HepG2 (cell line): Measurements from ENCODE around the gene PFKFB2. TPM values are rescaled to one million over a fixed set of nuclear protein-coding genes. Genes with fewer than 3 reads are reported as not detected.

Source experiments
- BCL3 ChIP-seq: sonication (generic); formaldehyde crosslinking; IDR thresholded peaks from 2 replicates; pipeline ENCODE4 v1.5.1; 2020; ENCODE audit warnings: mild to moderate bottlenecking, missing genetic modification reagents, moderate library complexity
- CHD4 ChIP-seq: fragments of 200-600 bp; sonication (generic); IDR thresholded peaks from 2 replicates; pipeline ENCODE4 v1.7.0; 2017; ENCODE audit warnings: mild to moderate bottlenecking, low read length, borderline replicate concordance
- ERF ChIP-seq: IDR thresholded peaks from 2 replicates; pipeline ENCODE4 v1.6.1; 2018; ENCODE audit warnings: missing biosample characterization, missing genetic modification reagents
- FOSL2 ChIP-seq: sonication (generic); formaldehyde crosslinking; IDR thresholded peaks from 2 replicates; pipeline ENCODE4 v1.4.0; 2020; ENCODE audit warnings: missing genetic modification reagents
- HNRNPH1 ChIP-seq: fragments of 200-400 bp; formaldehyde crosslinking; optimal IDR thresholded peaks from 2 replicates; pipeline ENCODE3; 2017; ENCODE audit warnings: mild to moderate bottlenecking, low read depth, low read length
- MTF1 ChIP-seq: sonication (generic); formaldehyde crosslinking; IDR thresholded peaks from 2 replicates; pipeline ENCODE4 v1.5.0; 2020; ENCODE audit warnings: missing genetic modification reagents
- NR2F6 ChIP-seq, 2 experiments: IDR thresholded peaks; 2 replicates each; pipeline ENCODE4 v1.6.1; 2016; ENCODE audit warnings: antibody characterized with exemption in 1 of 2, mild to moderate bottlenecking in 1 of 2
- SAP130 ChIP-seq: IDR thresholded peaks from 2 replicates; pipeline ENCODE4 v1.6.1; 2016; ENCODE audit warnings: low read depth
- ZBTB49 ChIP-seq: sonication (generic); formaldehyde crosslinking; IDR thresholded peaks from 2 replicates; pipeline ENCODE4 v1.4.0; 2020; ENCODE audit warnings: missing genetic modification reagents, borderline replicate concordance
- ZBTB8A ChIP-seq: sonication (generic); formaldehyde crosslinking; IDR thresholded peaks from 2 replicates; pipeline ENCODE4 v1.4.0; 2020; ENCODE audit warnings: mild to moderate bottlenecking, low read depth, missing genetic modification reagents, borderline replicate concordance
- ZFP90 ChIP-seq: sonication (generic); formaldehyde crosslinking; IDR thresholded peaks from 2 replicates; pipeline ENCODE4 v1.8.0; 2022; ENCODE audit warnings: missing genetic modification reagents, mild to moderate bottlenecking, inconsistent platforms, borderline replicate concordance
- ZKSCAN5 ChIP-seq: sonication (generic); formaldehyde crosslinking; IDR thresholded peaks from 2 replicates; pipeline ENCODE4 v1.5.1; 2020; ENCODE audit warnings: mild to moderate bottlenecking, missing genetic modification reagents
- ZNF678 ChIP-seq: sonication (generic); formaldehyde crosslinking; IDR thresholded peaks from 2 replicates; pipeline ENCODE4 v1.4.0; 2020; ENCODE audit warnings: mild to moderate bottlenecking, missing genetic modification reagents
- ZNF772 ChIP-seq: sonication (generic); formaldehyde crosslinking; IDR thresholded peaks from 2 replicates; pipeline ENCODE4 v1.5.0; 2020; ENCODE audit warnings: mild to moderate bottlenecking, missing genetic modification reagents
- polyA plus RNA-seq, 8 experiments: library from polyadenylated mRNA; depleted of rRNA in 3 of 8; stranded (reverse) in 7 of 8; unstranded in 1 of 8; fragments of >200 nt; fragmentation: Illumina TruSeq in 4 of 8; extraction: Trizol in 4 of 8; gene quantifications; 2 replicates each; pipeline versions ENCODE4 v1.2.1 to v1.2.3, GENCODE V29; 2011 to 2016; ENCODE audit warnings: low read depth in 4 of 8, missing spikeins in 1 of 8, mixed read lengths in 1 of 8; ENCODE audit not compliant: insufficient read depth in 1 of 8
- total RNA-seq, 5 experiments: library from RNA; depleted of rRNA; stranded (reverse); fragments of >200 nt; fragmentation: Illumina TruSeq; extraction: Trizol; gene quantifications; 2 replicates each; pipeline ENCODE4 v1.2.3, GENCODE V29; 2016; ENCODE audit warnings: low read depth in 1 of 5
- TF ChIP-seq, protein P1 (sequence below): IDR thresholded peaks from 2 replicates; pipeline ENCODE4 v1.4.0; 2020; ENCODE audit warnings: mild to moderate bottlenecking, missing genetic modification reagents
- TF ChIP-seq, protein P2 (sequence below): sonication (generic); formaldehyde crosslinking; IDR thresholded peaks from 2 replicates; pipeline ENCODE4 v1.4.0; 2020; ENCODE audit warnings: low read depth, missing genetic modification reagents
- TF ChIP-seq, protein P3 (sequence below), 2 experiments: fragments of 450-650 bp in 1 of 2; sonication (generic) in 1 of 2; formaldehyde crosslinking; IDR thresholded peaks; 2 replicates each; pipeline versions ENCODE4 v1.5.0 to v1.8.0; 2020 to 2022; ENCODE audit warnings: mild to moderate bottlenecking in 1 of 2, missing genetic modification reagents in 1 of 2

PFKFB2 gene
- total and polyA plus RNA-seq, 2 of the 13 experiments (the other 11 are each of a cell fraction or from before 2014, with no cell fraction given) = 4.6 to 10.6 TPM

DNA sequence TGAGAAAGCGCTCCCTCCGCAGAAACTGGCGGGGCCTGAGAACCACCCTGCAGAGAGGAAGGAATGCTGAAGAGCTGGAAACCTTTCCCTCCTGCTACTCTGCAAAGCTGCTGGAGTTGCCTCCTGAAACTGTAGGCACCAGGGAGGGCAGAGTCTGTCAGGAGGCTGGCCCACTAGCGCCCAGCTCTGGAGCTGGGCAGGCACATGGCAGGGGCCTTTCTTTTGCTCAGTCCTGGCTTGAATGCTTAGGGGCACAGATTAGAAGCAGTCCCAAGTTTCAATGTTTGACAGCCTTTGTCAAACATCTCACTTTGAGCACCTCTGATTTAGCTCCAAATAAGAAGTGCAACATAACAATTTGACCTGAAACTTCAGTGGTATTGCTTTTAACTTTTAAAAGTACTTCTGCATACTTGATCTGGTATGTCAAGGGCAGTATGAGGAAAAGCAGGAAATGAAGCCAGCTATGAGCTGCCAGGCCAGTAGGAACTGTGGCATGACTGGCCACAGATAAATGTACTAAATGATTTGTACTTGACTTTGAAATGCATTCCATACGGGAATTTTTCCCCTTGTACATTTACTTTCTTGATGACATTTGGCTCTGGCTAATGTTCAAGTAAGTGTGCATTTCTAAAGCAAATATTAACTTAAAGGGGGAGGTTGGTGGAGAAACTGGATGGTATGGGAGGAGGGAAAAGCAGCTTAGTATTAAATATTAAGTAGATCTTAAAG is 27.8 kb upstream of the PFKFB2 start (continued):
- TF ChIP-seq BCL3 (CRISPR knock-in tag) (no peak), MTF1 (CRISPR knock-in tag) (no peak), SAP130 (peak; percentile 79), ZBTB49 (CRISPR knock-in tag) (no peak), HNRNPH1 (no peak), CHD4 (no peak), ZKSCAN5 (CRISPR knock-in tag) (no peak), ZNF772 (CRISPR knock-in tag) (no peak), ERF (CRISPR knock-in tag) (peak; percentile 42; the same call in 1 of the 2 replicates), ZBTB8A (CRISPR knock-in tag) (no peak), FOSL2 (peak; percentile 65), ZNF678 (CRISPR knock-in tag) (no peak), ZFP90 (no peak), NR2F6 (IDR thresholded peaks at IDR 0.05) (peak; percentile 72), NR2F6 (CRISPR knock-in tag; IDR thresholded peaks at IDR 0.05) (peak; percentile 70)
- TF ChIP-seq, protein P1, sequence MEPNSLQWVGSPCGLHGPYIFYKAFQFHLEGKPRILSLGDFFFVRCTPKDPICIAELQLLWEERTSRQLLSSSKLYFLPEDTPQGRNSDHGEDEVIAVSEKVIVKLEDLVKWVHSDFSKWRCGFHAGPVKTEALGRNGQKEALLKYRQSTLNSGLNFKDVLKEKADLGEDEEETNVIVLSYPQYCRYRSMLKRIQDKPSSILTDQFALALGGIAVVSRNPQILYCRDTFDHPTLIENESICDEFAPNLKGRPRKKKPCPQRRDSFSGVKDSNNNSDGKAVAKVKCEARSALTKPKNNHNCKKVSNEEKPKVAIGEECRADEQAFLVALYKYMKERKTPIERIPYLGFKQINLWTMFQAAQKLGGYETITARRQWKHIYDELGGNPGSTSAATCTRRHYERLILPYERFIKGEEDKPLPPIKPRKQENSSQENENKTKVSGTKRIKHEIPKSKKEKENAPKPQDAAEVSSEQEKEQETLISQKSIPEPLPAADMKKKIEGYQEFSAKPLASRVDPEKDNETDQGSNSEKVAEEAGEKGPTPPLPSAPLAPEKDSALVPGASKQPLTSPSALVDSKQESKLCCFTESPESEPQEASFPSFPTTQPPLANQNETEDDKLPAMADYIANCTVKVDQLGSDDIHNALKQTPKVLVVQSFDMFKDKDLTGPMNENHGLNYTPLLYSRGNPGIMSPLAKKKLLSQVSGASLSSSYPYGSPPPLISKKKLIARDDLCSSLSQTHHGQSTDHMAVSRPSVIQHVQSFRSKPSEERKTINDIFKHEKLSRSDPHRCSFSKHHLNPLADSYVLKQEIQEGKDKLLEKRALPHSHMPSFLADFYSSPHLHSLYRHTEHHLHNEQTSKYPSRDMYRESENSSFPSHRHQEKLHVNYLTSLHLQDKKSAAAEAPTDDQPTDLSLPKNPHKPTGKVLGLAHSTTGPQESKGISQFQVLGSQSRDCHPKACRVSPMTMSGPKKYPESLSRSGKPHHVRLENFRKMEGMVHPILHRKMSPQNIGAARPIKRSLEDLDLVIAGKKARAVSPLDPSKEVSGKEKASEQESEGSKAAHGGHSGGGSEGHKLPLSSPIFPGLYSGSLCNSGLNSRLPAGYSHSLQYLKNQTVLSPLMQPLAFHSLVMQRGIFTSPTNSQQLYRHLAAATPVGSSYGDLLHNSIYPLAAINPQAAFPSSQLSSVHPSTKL (CRISPR knock-in tag) = peak; percentile 99
- TF ChIP-seq, protein P2, sequence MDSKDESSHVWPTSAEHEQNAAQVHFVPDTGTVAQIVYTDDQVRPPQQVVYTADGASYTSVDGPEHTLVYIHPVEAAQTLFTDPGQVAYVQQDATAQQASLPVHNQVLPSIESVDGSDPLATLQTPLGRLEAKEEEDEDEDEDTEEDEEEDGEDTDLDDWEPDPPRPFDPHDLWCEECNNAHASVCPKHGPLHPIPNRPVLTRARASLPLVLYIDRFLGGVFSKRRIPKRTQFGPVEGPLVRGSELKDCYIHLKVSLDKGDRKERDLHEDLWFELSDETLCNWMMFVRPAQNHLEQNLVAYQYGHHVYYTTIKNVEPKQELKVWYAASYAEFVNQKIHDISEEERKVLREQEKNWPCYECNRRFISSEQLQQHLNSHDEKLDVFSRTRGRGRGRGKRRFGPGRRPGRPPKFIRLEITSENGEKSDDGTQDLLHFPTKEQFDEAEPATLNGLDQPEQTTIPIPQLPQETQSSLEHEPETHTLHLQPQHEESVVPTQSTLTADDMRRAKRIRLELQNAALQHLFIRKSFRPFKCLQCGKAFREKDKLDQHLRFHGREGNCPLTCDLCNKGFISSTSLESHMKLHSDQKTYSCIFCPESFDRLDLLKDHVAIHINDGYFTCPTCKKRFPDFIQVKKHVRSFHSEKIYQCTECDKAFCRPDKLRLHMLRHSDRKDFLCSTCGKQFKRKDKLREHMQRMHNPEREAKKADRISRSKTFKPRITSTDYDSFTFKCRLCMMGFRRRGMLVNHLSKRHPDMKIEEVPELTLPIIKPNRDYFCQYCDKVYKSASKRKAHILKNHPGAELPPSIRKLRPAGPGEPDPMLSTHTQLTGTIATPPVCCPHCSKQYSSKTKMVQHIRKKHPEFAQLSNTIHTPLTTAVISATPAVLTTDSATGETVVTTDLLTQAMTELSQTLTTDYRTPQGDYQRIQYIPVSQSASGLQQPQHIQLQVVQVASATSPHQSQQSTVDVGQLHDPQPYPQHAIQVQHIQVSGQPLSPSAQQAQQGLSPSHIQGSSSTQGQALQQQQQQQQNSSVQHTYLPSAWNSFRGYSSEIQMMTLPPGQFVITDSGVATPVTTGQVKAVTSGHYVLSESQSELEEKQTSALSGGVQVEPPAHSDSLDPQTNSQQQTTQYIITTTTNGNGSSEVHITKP (CRISPR knock-in tag) = 0 out of 2 replicates have a peak, but pooled peaks have one; percentile 24
- TF ChIP-seq, protein P3, sequence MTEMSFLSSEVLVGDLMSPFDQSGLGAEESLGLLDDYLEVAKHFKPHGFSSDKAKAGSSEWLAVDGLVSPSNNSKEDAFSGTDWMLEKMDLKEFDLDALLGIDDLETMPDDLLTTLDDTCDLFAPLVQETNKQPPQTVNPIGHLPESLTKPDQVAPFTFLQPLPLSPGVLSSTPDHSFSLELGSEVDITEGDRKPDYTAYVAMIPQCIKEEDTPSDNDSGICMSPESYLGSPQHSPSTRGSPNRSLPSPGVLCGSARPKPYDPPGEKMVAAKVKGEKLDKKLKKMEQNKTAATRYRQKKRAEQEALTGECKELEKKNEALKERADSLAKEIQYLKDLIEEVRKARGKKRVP (CRISPR knock-in tag; IDR thresholded peaks at IDR 0.05) = no peak
